Ramos (cell line): ENCODE data around the gene MCTP1.

Experiments
- in situ Hi-C: fragments of 300-500 bp; cut with MboI; formaldehyde crosslinking; loops from one replicate; pipeline ENCODE4 v1.14.3; 2022; ENCODE audit warnings: low sequenced_read_pairs; ENCODE audit not compliant: unreplicated experiment

MCTP1 gene

GRCh38 chr5:94791829-94792228, 493.1 kb downstream of the MCTP1 start:
- in situ Hi-C loops: no loop called here

- in situ Hi-C loops: no loop called here
These were observed 496.4 kb downstream of the MCTP1 start for GRCh38 chr5:94788527-94788926.

GRCh38 chr5:94784536-94785505, 500.1 kb downstream of the MCTP1 start:
- in situ Hi-C loops: no loop called here

- in situ Hi-C loops: no loop called here
These were observed 502.5 kb downstream of the MCTP1 start for GRCh38 chr5:94782383-94782782.

- in situ Hi-C loops: no loop called here
These were observed 505.2 kb downstream of the MCTP1 start for GRCh38 chr5:94779684-94780083.

- in situ Hi-C loops: no loop called here
These were observed 506.2 kb downstream of the MCTP1 start for GRCh38 chr5:94778732-94779131.

GRCh38 chr5:94778299-94778698, 506.6 kb downstream of the MCTP1 start:
- in situ Hi-C loops: no loop called here

GRCh38 chr5:94777056-94777880, 507.6 kb downstream of the MCTP1 start:
- in situ Hi-C loops: no loop called here

GRCh38 chr5:94776167-94776566, 508.7 kb downstream of the MCTP1 start:
- in situ Hi-C loops: no loop called here

- in situ Hi-C loops: no loop called here
These were observed 509.8 kb downstream of the MCTP1 start for GRCh38 chr5:94775088-94775487.

- in situ Hi-C loops: no loop called here
These were observed 513.2 kb downstream of the MCTP1 start for GRCh38 chr5:94771742-94772141.

GRCh38 chr5:94769996-94770395, 514.9 kb downstream of the MCTP1 start:
- in situ Hi-C loops: no loop called here

- in situ Hi-C loops: no loop called here
These were observed 523.1 kb downstream of the MCTP1 start for GRCh38 chr5:94761786-94762185.

- in situ Hi-C loops: no loop called here
These were observed 523.8 kb downstream of the MCTP1 start for GRCh38 chr5:94761055-94761454.

GRCh38 chr5:94759961-94760360, 524.9 kb downstream of the MCTP1 start:
- in situ Hi-C loops: no loop called here

- in situ Hi-C loops: no loop called here
These were observed 525.9 kb downstream of the MCTP1 start for GRCh38 chr5:94759022-94759421.

- in situ Hi-C loops: no loop called here
These were observed 530.1 kb downstream of the MCTP1 start for GRCh38 chr5:94754824-94755223.

- in situ Hi-C loops: no loop called here
These were observed 533.4 kb downstream of the MCTP1 start for GRCh38 chr5:94751460-94751859.

- in situ Hi-C loops: no loop called here
These were observed 534.2 kb downstream of the MCTP1 start for GRCh38 chr5:94750681-94751080.

GRCh38 chr5:94749042-94749441, 535.9 kb downstream of the MCTP1 start:
- in situ Hi-C loops: no loop called here

- in situ Hi-C loops: no loop called here
These were observed 536.7 kb downstream of the MCTP1 start for GRCh38 chr5:94748212-94748611.
